ENCODE data around the gene FHIT.

DNA sequence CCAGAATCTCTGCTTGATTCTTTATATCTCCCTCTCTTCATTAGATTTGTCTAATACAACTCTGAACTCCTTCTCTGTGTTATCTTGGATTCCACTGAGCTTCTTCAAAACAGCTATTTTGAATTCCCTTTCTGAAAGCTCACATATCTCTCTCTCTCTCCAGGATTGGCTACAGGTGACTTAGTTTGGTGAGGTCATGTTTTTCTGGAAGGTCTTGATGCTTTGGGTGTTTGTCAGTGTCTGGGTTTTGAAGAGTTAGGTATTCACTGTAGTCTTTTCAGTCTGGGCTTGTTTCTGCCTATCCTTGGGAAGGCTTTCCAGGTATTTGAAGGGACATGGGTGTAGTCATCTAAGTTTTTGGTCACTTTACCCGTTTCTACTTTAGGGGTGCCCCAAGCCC, 781.8 kb downstream of the FHIT start:
- TF ChIP-seq POLR2A (IDR thresholded peaks at IDR 0.05): no peak
- no peak for TF ChIP-seq CTCF (IDR thresholded peaks at IDR 0.05)
